Esophagus squamous epithelium (tissue), 4 donors: ENCODE results near the gene ANKRD40.

Source experiments
- POLR2A ChIP-seq, 4 donors: fragments of 450-650 bp; IDR thresholded peaks; one replicate each; pipeline ENCODE4 v1.6.1; 2017; ENCODE audit warnings: antibody characterized with exemption in 4 of 4, mild to moderate bottlenecking in 4 of 4, moderate library complexity in 3 of 4
- TF ChIP-seq, protein P1 (sequence below), 6 experiments: fragments of 450-650 bp in 4 of 6; fragments of 200-600 bp in 2 of 6; sonication (generic) in 2 of 6; IDR thresholded peaks; one replicate each; pipeline ENCODE4 v1.5.1; 2016 to 2019; ENCODE audit warnings: antibody characterized with exemption in 6 of 6, mild to moderate bottlenecking in 4 of 6, moderate library complexity in 4 of 6

DNA sequence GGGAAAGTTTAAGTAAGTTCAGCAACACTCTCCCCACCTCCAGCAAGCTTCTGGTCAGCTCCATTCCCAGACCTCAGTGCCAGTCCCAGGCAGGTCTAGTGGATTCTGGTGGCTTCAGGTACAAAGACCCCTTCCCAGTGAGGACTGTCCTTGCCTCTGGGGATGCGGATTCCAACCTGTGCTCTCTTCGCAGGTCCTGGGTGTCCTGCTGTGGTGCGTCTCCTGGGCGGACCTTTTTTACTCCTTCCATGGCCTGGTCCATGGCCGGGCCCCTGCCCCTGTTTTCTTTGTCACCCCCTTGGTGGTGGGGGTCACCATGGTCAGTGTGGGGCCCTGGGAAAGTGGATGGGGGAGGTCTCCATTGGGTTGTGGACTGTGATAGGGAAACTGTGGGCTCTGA is 51.2 kb downstream of the ANKRD40 start:
- TF ChIP-seq POLR2A (IDR thresholded peaks at IDR 0.05), result no peak
- TF ChIP-seq, protein P1, sequence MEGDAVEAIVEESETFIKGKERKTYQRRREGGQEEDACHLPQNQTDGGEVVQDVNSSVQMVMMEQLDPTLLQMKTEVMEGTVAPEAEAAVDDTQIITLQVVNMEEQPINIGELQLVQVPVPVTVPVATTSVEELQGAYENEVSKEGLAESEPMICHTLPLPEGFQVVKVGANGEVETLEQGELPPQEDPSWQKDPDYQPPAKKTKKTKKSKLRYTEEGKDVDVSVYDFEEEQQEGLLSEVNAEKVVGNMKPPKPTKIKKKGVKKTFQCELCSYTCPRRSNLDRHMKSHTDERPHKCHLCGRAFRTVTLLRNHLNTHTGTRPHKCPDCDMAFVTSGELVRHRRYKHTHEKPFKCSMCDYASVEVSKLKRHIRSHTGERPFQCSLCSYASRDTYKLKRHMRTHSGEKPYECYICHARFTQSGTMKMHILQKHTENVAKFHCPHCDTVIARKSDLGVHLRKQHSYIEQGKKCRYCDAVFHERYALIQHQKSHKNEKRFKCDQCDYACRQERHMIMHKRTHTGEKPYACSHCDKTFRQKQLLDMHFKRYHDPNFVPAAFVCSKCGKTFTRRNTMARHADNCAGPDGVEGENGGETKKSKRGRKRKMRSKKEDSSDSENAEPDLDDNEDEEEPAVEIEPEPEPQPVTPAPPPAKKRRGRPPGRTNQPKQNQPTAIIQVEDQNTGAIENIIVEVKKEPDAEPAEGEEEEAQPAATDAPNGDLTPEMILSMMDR (IDR thresholded peaks at IDR 0.05), result no peak
